HepG2 (cell line): ENCODE measurements around the gene NINJ2. TPM values are rescaled to one million over a fixed set of nuclear protein-coding genes. Genes with fewer than 3 reads are reported as not detected.

Experiments used
- ATRX ChIP-seq: sonication (generic); formaldehyde crosslinking; IDR thresholded peaks from 2 replicates; pipeline ENCODE4 v1.4.0; 2020; ENCODE audit warnings: missing genetic modification reagents, borderline replicate concordance
- CEBPG ChIP-seq: IDR thresholded peaks from 2 replicates; pipeline ENCODE4 v1.6.1; 2016
- FOXP1 ChIP-seq, 2 experiments: fragments of 450-650 bp in 1 of 2; IDR thresholded peaks; 2 replicates each; pipeline ENCODE4 v1.6.1; 2017 to 2018; ENCODE audit warnings: antibody characterized with exemption in 1 of 2
- KDM2A ChIP-seq: sonication (generic); formaldehyde crosslinking; IDR thresholded peaks from 2 replicates; pipeline ENCODE4 v1.4.0; 2020; ENCODE audit warnings: low read depth, missing genetic modification reagents, borderline replicate concordance
- LCORL ChIP-seq, 2 experiments: fragments of 450-650 bp in 1 of 2; sonication (generic) in 1 of 2; formaldehyde crosslinking in 1 of 2; IDR thresholded peaks; 2 replicates each; pipeline versions ENCODE4 v1.5.0 to v1.6.1; 2017 to 2020; ENCODE audit warnings: antibody characterized with exemption in 1 of 2, missing genetic modification reagents in 1 of 2
- MAF1 ChIP-seq: sonication (generic); formaldehyde crosslinking; IDR thresholded peaks from 2 replicates; pipeline ENCODE4 v1.5.0; 2020; ENCODE audit warnings: missing genetic modification reagents, borderline replicate concordance
- RBM39 ChIP-seq: fragments of 200-400 bp; formaldehyde crosslinking; IDR thresholded peaks from one replicate; pipeline ENCODE4 v1.6.1; 2018; ENCODE audit warnings: antibody characterized with exemption, mild to moderate bottlenecking, low read depth, low read length; ENCODE audit not compliant: poor library complexity, severe bottlenecking
- TBL1XR1 ChIP-seq: fragments of 150-350 bp; IDR thresholded peaks from 2 replicates; pipeline ENCODE4 v1.6.1; 2014; ENCODE audit warnings: borderline replicate concordance, low read length; ENCODE audit not compliant: partially characterized antibody
- YEATS2 ChIP-seq: sonication (generic); formaldehyde crosslinking; IDR thresholded peaks from 2 replicates; pipeline ENCODE4 v1.4.0; 2020; ENCODE audit warnings: missing genetic modification reagents, borderline replicate concordance
- ZNF605 ChIP-seq: sonication (generic); formaldehyde crosslinking; IDR thresholded peaks from 2 replicates; pipeline ENCODE4 v1.8.0; 2022; ENCODE audit warnings: mild to moderate bottlenecking, missing genetic modification reagents
- ZNF790 ChIP-seq: sonication (generic); formaldehyde crosslinking; IDR thresholded peaks from 2 replicates; pipeline ENCODE4 v1.8.0; 2022; ENCODE audit warnings: missing genetic modification reagents, mild to moderate bottlenecking, borderline replicate concordance
- polyA plus RNA-seq, 8 experiments: library from polyadenylated mRNA; depleted of rRNA in 3 of 8; stranded (reverse) in 7 of 8; unstranded in 1 of 8; fragments of >200 nt; fragmentation: Illumina TruSeq in 4 of 8; extraction: Trizol in 4 of 8; gene quantifications; 2 replicates each; pipeline versions ENCODE4 v1.2.1 to v1.2.3, GENCODE V29; 2011 to 2016; ENCODE audit warnings: low read depth in 4 of 8, missing spikeins in 1 of 8, mixed read lengths in 1 of 8; ENCODE audit not compliant: insufficient read depth in 1 of 8
- total RNA-seq, 5 experiments: library from RNA; depleted of rRNA; stranded (reverse); fragments of >200 nt; fragmentation: Illumina TruSeq; extraction: Trizol; gene quantifications; 2 replicates each; pipeline ENCODE4 v1.2.3, GENCODE V29; 2016; ENCODE audit warnings: low read depth in 1 of 5
- TF ChIP-seq, protein P1 (sequence below): sonication (generic); formaldehyde crosslinking; IDR thresholded peaks from 2 replicates; pipeline ENCODE4 v1.5.0; 2020; ENCODE audit warnings: mild to moderate bottlenecking, missing genetic modification reagents, moderate library complexity
- TF ChIP-seq, protein P2 (sequence below): sonication (generic); formaldehyde crosslinking; IDR thresholded peaks from 2 replicates; pipeline ENCODE4 v1.8.0; 2023; ENCODE audit warnings: mild to moderate bottlenecking, missing genetic modification reagents
- TF ChIP-seq, protein P3 (sequence below): sonication (generic); formaldehyde crosslinking; conservative IDR thresholded peaks from 2 replicates; pipeline ENCODE4 v1.4.0; 2020; ENCODE audit warnings: missing genetic modification reagents
- TF ChIP-seq, protein P4 (sequence below): sonication (generic); formaldehyde crosslinking; IDR thresholded peaks from 2 replicates; pipeline ENCODE4 v1.4.0; 2020; ENCODE audit warnings: mild to moderate bottlenecking, missing genetic modification reagents
- TF ChIP-seq, protein P5 (sequence below): sonication (generic); formaldehyde crosslinking; IDR thresholded peaks from 2 replicates; pipeline ENCODE4 v1.4.0; 2020; ENCODE audit warnings: missing genetic modification reagents

Gene NINJ2
- total and polyA plus RNA-seq, 2 of the 13 experiments (the other 11 are each of a cell fraction or from before 2014, with no cell fraction given), result 0.62 to 3.8 TPM

DNA sequence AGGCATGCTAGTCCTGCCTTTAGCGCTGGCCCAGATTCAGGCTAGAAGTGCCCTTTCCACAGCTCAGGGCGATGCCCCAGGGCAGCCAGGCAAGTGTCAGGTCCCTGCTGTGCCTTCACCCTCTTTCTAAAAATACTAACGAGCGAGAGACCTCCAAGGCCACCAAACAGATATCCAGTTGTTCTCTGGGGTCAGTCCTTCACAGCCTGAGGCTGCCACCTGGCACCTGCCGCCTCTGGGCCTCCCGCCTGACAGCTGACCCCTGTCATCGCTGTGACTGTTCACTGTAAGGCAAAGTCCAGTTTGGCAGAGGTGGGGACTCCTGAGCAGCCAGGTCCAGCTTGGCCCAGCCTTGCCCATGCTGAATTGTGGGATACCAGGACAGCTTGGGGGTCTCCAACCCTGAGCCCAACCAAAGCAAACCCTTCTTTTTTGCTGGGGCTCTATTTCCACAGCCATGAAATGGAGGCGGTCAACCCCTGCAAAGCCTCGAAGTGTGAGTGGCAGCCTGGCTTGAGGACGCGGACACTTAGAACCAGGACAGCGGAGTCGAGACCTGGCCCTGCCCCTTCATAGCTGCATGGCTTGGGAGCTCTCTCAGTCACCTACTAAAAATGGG lies 79.9 kb downstream of the NINJ2 start (continued):
- TF ChIP-seq, protein P1, sequence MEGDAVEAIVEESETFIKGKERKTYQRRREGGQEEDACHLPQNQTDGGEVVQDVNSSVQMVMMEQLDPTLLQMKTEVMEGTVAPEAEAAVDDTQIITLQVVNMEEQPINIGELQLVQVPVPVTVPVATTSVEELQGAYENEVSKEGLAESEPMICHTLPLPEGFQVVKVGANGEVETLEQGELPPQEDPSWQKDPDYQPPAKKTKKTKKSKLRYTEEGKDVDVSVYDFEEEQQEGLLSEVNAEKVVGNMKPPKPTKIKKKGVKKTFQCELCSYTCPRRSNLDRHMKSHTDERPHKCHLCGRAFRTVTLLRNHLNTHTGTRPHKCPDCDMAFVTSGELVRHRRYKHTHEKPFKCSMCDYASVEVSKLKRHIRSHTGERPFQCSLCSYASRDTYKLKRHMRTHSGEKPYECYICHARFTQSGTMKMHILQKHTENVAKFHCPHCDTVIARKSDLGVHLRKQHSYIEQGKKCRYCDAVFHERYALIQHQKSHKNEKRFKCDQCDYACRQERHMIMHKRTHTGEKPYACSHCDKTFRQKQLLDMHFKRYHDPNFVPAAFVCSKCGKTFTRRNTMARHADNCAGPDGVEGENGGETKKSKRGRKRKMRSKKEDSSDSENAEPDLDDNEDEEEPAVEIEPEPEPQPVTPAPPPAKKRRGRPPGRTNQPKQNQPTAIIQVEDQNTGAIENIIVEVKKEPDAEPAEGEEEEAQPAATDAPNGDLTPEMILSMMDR (CRISPR knock-in tag), result peak; percentile 35; the same call in 1 of the 2 replicates
- TF ChIP-seq LCORL (IDR thresholded peaks at IDR 0.05) (no peak), LCORL (CRISPR knock-in tag; IDR thresholded peaks at IDR 0.05) (peak; percentile 83; the same call in 1 of the 2 replicates), RBM39 (no peak), ZNF790 (CRISPR knock-in tag) (no peak), YEATS2 (CRISPR knock-in tag) (no peak; the same call in 1 of the 2 replicates), KDM2A (CRISPR knock-in tag) (no peak; the same call in 1 of the 2 replicates), ZNF605 (CRISPR knock-in tag) (peak; percentile 85), CEBPG (CRISPR knock-in tag) (no peak), ATRX (CRISPR knock-in tag) (no peak), FOXP1 (IDR thresholded peaks at IDR 0.05) (no peak), FOXP1 (CRISPR knock-in tag; IDR thresholded peaks at IDR 0.05) (peak; percentile 65; the same call in 1 of the 2 replicates), MAF1 (no peak), TBL1XR1 (no peak)
- TF ChIP-seq, protein P2, sequence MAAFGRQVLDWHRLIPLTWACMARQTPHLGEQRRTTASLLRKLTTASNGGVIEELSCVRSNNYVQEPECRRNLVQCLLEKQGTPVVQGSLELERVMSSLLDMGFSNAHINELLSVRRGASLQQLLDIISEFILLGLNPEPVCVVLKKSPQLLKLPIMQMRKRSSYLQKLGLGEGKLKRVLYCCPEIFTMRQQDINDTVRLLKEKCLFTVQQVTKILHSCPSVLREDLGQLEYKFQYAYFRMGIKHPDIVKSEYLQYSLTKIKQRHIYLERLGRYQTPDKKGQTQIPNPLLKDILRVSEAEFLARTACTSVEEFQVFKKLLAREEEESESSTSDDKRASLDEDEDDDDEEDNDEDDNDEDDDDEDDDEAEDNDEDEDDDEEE, result peak; percentile 68; the same call in 1 of the 2 replicates
- TF ChIP-seq, protein P3, sequence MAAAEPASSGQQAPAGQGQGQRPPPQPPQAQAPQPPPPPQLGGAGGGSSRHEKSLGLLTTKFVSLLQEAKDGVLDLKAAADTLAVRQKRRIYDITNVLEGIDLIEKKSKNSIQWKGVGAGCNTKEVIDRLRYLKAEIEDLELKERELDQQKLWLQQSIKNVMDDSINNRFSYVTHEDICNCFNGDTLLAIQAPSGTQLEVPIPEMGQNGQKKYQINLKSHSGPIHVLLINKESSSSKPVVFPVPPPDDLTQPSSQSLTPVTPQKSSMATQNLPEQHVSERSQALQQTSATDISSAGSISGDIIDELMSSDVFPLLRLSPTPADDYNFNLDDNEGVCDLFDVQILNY (CRISPR knock-in tag), result no peak
- TF ChIP-seq, protein P4, sequence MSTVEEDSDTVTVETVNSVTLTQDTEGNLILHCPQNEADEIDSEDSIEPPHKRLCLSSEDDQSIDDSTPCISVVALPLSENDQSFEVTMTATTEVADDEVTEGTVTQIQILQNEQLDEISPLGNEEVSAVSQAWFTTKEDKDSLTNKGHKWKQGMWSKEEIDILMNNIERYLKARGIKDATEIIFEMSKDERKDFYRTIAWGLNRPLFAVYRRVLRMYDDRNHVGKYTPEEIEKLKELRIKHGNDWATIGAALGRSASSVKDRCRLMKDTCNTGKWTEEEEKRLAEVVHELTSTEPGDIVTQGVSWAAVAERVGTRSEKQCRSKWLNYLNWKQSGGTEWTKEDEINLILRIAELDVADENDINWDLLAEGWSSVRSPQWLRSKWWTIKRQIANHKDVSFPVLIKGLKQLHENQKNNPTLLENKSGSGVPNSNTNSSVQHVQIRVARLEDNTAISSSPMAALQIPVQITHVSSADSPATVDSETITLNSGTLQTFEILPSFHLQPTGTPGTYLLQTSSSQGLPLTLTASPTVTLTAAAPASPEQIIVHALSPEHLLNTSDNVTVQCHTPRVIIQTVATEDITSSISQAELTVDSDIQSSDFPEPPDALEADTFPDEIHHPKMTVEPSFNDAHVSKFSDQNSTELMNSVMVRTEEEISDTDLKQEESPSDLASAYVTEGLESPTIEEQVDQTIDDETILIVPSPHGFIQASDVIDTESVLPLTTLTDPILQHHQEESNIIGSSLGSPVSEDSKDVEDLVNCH, result no peak
- TF ChIP-seq, protein P5, sequence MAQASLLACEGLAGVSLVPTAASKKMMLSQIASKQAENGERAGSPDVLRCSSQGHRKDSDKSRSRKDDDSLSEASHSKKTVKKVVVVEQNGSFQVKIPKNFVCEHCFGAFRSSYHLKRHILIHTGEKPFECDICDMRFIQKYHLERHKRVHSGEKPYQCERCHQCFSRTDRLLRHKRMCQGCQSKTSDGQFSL (CRISPR knock-in tag), result no peak
